Breast epithelium (tissue), 4 donors: ENCODE measurements around the gene ERAL1. TPM values are rescaled to one million over a fixed set of nuclear protein-coding genes. Genes with fewer than 3 reads are reported as not detected.
"Not testable (repeated sequence)": the region's sequence is repeated elsewhere in the genome, so short reads cannot be mapped to it uniquely, and the experiment has no call there.

Experiments
- DNase-seq, 2 donors: peaks; one replicate each; pipeline ENCODE4 v3.0.0-alpha.2; 2019; ENCODE audit warnings: low spot score in 2 of 2
- H3K27ac ChIP-seq, 2 donors: fragments of 200-600 bp; sonication (generic) in 1 of 2; one replicate each; pipeline ENCODE4 v1.5.1; 2016 to 2019; ENCODE audit warnings: mild to moderate bottlenecking in 1 of 2
- H3K27me3 ChIP-seq, 2 donors: fragments of 200-600 bp; sonication (generic) in 1 of 2; one replicate each; pipeline versions ENCODE4 v1.5.1 to v1.6.0; 2017 to 2019; ENCODE audit warnings: control low read depth in 1 of 2, mild to moderate bottlenecking in 1 of 2
- H3K36me3 ChIP-seq: fragments of 200-600 bp; one replicate; pipeline ENCODE4 v1.5.1; 2019
- H3K4me1 ChIP-seq, 2 donors: fragments of 200-600 bp; sonication (generic); one replicate each; pipeline ENCODE4 v1.5.1; 2016 to 2019; ENCODE audit warnings: control low read depth in 1 of 2
- H3K4me3 ChIP-seq, 3 donors: fragments of 200-600 bp; sonication (generic); 1 replicate in 2 of 3; 2 replicates in 1 of 3; pipeline ENCODE4 v1.5.1; 2016 to 2019; ENCODE audit warnings: mild to moderate bottlenecking in 3 of 3, moderate library complexity in 2 of 3
- H3K9me3 ChIP-seq, 2 donors: fragments of 200-600 bp; sonication (generic) in 1 of 2; one replicate each; pipeline ENCODE4 v1.5.1; 2016 to 2019; ENCODE audit warnings: control low read depth in 1 of 2
- CTCF ChIP-seq, 3 donors: fragments of 450-650 bp; IDR thresholded peaks; one replicate each; pipeline ENCODE4 v1.5.1; 2016 to 2017; ENCODE audit warnings: antibody characterized with exemption in 3 of 3, mild to moderate bottlenecking in 3 of 3, moderate library complexity in 3 of 3
- POLR2A ChIP-seq: fragments of 450-650 bp; IDR thresholded peaks from one replicate; pipeline ENCODE4 v1.6.1; 2016; ENCODE audit warnings: antibody characterized with exemption, mild to moderate bottlenecking, moderate library complexity
- POLR2AphosphoS5 ChIP-seq, 3 donors: sonication (generic); formaldehyde crosslinking; IDR thresholded peaks; one replicate each; pipeline ENCODE4 v1.6.1; 2017; ENCODE audit warnings: antibody characterized with exemption in 3 of 3
- intact Hi-C: fragments of 100-400 bp; cut with DNase I; formaldehyde crosslinking; loops from one replicate; pipeline ENCODE4 v1.15.1; 2023; ENCODE audit warnings: low total_unique reads
- total RNA-seq, 3 donors: library from RNA; depleted of rRNA; stranded (reverse); fragments of >200 nt; gene quantifications; one replicate each; pipeline ENCODE4 v1.1.0, GENCODE V29; 2016

ERAL1 gene
- total RNA-seq, 3 donors from 2014 or later, result 24.3 to 51.2 (median 26.4) TPM

- intact Hi-C loops, result no loop called here
- no peaks in the 10 kb centered on the region for H3K9me3 ChIP-seq
- H3K4me3 ChIP-seq, result no peak overlapping the region
- no peaks in the 10 kb centered on the region for H3K4me1 ChIP-seq
- H3K27ac ChIP-seq, result no peak overlapping the region
- no peak for DNase-seq
- no peaks in the 10 kb centered on the region for H3K36me3 ChIP-seq
- H3K27me3 ChIP-seq, result no peaks in the 10 kb centered on the region
- TF ChIP-seq CTCF (IDR thresholded peaks at IDR 0.05) (no peak), POLR2A (no peak), POLR2AphosphoS5 (IDR thresholded peaks at IDR 0.05) (no peak)
Measured at GRCh38 chr17:28827672-28828071, 27.1 kb upstream of the ERAL1 start.

GRCh38 chr17:28828294-28829040, 26.3 kb upstream of the ERAL1 start:
- Histone ChIP-seq H3K9me3 (no peaks in the 10 kb centered on the region), H3K36me3 (no peaks in the 10 kb centered on the region), H3K4me1 (no peaks in the 10 kb centered on the region), H3K4me3 (no peak overlapping the region), H3K27ac (no peak overlapping the region), H3K27me3 (no peaks in the 10 kb centered on the region)
- intact Hi-C loops, result no loop called here
- TF ChIP-seq POLR2AphosphoS5 (IDR thresholded peaks at IDR 0.05) (no peak), POLR2A (no peak), CTCF (IDR thresholded peaks at IDR 0.05) (no peak)
- DNase-seq, result peak in 1 of 2 donors; percentile 13

- no peak for TF ChIP-seq POLR2A
- no peak for TF ChIP-seq POLR2AphosphoS5 (IDR thresholded peaks at IDR 0.05)
- TF ChIP-seq CTCF (IDR thresholded peaks at IDR 0.05), result no peak
- Histone ChIP-seq H3K36me3 (no peaks in the 10 kb centered on the region), H3K27ac (no peak overlapping the region), H3K4me3 (no peak overlapping the region), H3K27me3 (no peaks in the 10 kb centered on the region), H3K4me1 (no peaks in the 10 kb centered on the region), H3K9me3 (no peaks in the 10 kb centered on the region)
- intact Hi-C loops, result no loop called here
- no peak for DNase-seq
Measured at GRCh38 chr17:28834420-28834819, 20.4 kb upstream of the ERAL1 start.

GRCh38 chr17:28836541-28836940, 18.3 kb upstream of the ERAL1 start:
- H3K27me3 ChIP-seq, H3K9me3 ChIP-seq, H3K4me3 ChIP-seq, H3K4me1 ChIP-seq, intact Hi-C loops, DNase-seq, H3K36me3 ChIP-seq, H3K27ac ChIP-seq: not testable (repeated sequence)

GRCh38 chr17:28839221-28839620, 15.6 kb upstream of the ERAL1 start:
- Histone ChIP-seq H3K9me3 (no peaks in the 10 kb centered on the region), H3K27ac (no peak overlapping the region), H3K4me1 (no peaks in the 10 kb centered on the region), H3K27me3 (no peaks in the 10 kb centered on the region), H3K4me3 (no peak overlapping the region), H3K36me3 (no peaks in the 10 kb centered on the region)
- TF ChIP-seq POLR2AphosphoS5 (IDR thresholded peaks at IDR 0.05), result no peak
- TF ChIP-seq POLR2A, result no peak
- TF ChIP-seq CTCF (IDR thresholded peaks at IDR 0.05), result no peak
- DNase-seq, result no peak
- intact Hi-C loops, result no loop called here

- H3K27me3 ChIP-seq, result no peaks in the 10 kb centered on the region
- peak overlapping the region; percentile 64 to 77 (median 75) for H3K4me3 ChIP-seq
- DNase-seq, result no peak
- intact Hi-C loops, result no loop called here
- H3K4me1 ChIP-seq, result no peaks in the 10 kb centered on the region
- no peak for TF ChIP-seq CTCF (IDR thresholded peaks at IDR 0.05)
- TF ChIP-seq POLR2A, result no peak
- no peak for TF ChIP-seq POLR2AphosphoS5 (IDR thresholded peaks at IDR 0.05)
- no peaks in the 10 kb centered on the region for H3K9me3 ChIP-seq
- no peaks in the 10 kb centered on the region for H3K36me3 ChIP-seq
- H3K27ac ChIP-seq, result peak overlapping the region; percentile 76 to 84
Measured at GRCh38 chr17:28841901-28842281, 12.9 kb upstream of the ERAL1 start.
